GM12873 (cell line): ENCODE results near the gene PM20D1.

ENCODE experiments used
- CTCF ChIP-seq: IDR thresholded peaks from 2 replicates; pipeline ENCODE4 v1.5.1; 2012; ENCODE audit warnings: low read depth, mild to moderate bottlenecking, moderate library complexity, low read length, control low read depth; ENCODE audit not compliant: insufficient read depth; ENCODE audit errors: missing control alignments

PM20D1 gene

GRCh38 chr1:205792481-205792881 is 57.5 kb downstream of the PM20D1 start:
- no peak for TF ChIP-seq CTCF

DNA sequence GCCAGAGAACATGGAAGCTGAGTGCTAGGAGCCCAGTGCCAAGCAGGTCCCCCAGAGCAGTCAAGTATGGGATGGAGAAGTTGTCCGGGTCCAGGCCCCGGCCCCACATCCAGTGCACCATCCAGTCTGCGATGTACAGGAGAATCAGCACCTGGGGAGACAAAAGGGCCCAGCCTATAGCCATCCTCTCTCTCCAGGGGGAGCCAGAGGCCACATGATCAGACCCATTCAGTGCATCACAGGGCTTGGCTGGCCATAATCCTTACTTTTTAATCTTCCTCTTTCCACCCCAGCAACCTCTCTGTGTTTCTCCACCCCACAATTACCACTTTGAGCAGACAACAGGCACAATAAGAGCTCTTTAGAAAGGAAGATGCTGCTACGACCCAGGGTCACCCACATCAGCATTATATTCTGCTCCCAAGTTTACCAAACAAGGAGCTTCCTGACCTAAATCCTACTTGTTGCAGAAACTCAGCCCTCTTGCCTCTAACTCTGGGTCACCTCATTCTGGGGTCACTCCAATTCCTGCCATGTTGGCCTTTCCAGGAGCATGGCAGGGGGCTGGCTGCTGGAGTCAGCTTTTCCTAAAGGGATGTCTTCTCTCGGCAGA is 58.3 kb downstream of the PM20D1 start:
- TF ChIP-seq CTCF: peak; percentile 94

DNA sequence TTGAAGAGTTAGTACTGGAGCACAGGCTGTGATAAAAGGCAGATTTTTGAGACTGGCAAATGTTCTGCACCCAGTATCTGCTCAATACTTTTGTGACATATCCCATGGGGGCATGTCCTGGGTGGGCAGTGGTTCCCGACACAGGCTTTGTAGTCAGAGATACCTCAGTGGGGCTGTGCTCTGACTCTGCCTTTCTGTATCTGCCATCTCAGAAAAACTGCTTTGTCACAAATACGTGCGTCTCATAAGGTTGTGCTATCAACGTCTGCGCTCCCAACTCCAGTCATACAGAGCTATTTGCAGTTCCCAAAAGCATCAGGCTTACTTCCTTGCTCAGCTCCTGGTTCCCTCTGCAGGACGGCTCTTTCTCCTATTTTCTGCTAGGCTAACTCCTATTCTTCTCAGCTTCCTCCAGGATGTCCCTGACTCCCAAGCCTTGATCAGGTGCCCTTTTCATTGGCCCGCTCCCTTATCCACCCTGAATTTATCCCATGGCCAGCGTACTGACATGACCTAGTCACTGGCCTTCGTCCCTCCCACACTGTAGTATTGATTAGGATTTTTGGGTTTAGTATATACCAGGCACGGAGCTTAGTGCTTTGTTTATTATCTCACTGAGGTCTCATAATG is 62.5 kb downstream of the PM20D1 start:
- no peak for TF ChIP-seq CTCF

DNA sequence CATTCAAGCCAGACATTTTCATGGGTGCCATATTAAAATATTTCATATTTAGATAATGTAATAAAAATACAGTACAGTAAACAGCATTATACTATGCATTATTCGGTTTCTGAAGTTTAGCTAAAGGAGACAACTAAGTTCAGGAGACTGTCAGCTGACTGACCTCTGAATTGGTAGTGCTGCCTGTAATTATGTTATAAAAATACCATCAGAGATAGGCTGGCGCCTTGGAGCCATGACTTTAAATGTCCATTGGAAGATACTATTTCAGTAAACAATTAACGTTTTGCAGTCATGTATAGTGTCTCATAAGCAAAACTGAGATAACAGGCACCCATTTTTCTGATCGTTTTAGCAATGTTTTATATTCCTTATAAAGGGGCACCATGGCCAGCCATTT is 63.3 kb downstream of the PM20D1 start:
- TF ChIP-seq CTCF: no peak

DNA sequence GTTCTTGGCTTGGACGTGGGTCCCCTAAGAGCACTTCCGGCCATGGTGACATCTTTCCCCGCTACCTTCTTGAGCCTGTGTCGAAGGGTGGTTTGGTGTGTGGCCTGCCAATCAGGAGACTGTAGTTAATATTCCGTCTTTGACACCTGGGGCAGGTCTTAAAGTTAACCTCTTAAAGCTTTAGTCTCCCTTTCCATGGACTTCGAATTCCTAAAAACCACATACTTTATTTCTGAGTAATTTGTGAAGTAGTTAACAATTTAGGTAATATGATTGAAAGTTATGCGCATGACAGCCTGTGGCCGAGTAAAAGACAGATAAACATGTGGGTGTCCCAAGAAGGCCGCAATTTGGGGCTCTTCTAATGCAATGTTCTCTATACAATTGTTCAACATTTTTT is 64.5 kb downstream of the PM20D1 start:
- TF ChIP-seq CTCF: no peak

- TF ChIP-seq CTCF: no peak
These were observed 66.0 kb downstream of the PM20D1 start for GRCh38 chr1:205783904-205784303.

- TF ChIP-seq CTCF: no peak
These were observed 66.5 kb downstream of the PM20D1 start for GRCh38 chr1:205783433-205783795.
